Astrocyte (in vitro differentiated cells and primary cell): ENCODE results near the gene SLC9A9. TPM values are rescaled to one million over a fixed set of nuclear protein-coding genes. Genes with fewer than 3 reads are reported as not detected.

ENCODE experiments used
- DNase-seq: peaks from one replicate; pipeline ENCODE4 v3.0.0-alpha.2; 2010; ENCODE audit warnings: low read depth
- FAIRE-seq: peaks from 2 replicates; lab custom pipeline; 2011; peaks lifted over from hg19 to GRCh38; lab: Jason Lieb, UNC
- H2AFZ ChIP-seq: 2 replicates; pipeline ENCODE4 v1.6.0; 2012; ENCODE audit warnings: low read depth, low read length, inconsistent platforms
- H3K27ac ChIP-seq: 2 replicates; pipeline ENCODE4 v1.5.1; 2011; ENCODE audit warnings: low read depth, low read length, inconsistent platforms
- H3K27me3 ChIP-seq: 2 replicates; pipeline ENCODE4 v1.6.0; 2011; ENCODE audit warnings: low read length, inconsistent platforms; ENCODE audit not compliant: insufficient read depth
- H3K36me3 ChIP-seq: 2 replicates; pipeline ENCODE4 v1.5.1; 2011; ENCODE audit warnings: low read length, inconsistent platforms; ENCODE audit not compliant: insufficient read depth
- H3K4me1 ChIP-seq: 2 replicates; pipeline ENCODE4 v1.5.1; 2011; ENCODE audit warnings: low read length, inconsistent platforms; ENCODE audit not compliant: insufficient read depth
- H3K4me2 ChIP-seq: 2 replicates; pipeline ENCODE4 v1.6.0; 2012; ENCODE audit warnings: low read length, inconsistent platforms
- H3K4me3 ChIP-seq: 2 replicates; pipeline ENCODE4 v1.5.1; 2011; ENCODE audit warnings: low read depth, mild to moderate bottlenecking, low read length, inconsistent platforms; ENCODE audit not compliant: insufficient read depth
- H3K79me2 ChIP-seq: 2 replicates; pipeline ENCODE4 v1.6.0; 2012; ENCODE audit warnings: mild to moderate bottlenecking, low read length, inconsistent platforms; ENCODE audit not compliant: insufficient read depth
- H3K9ac ChIP-seq: 2 replicates; pipeline ENCODE4 v1.6.0; 2012; ENCODE audit warnings: mild to moderate bottlenecking, low read length, inconsistent platforms
- H3K9me3 ChIP-seq: 2 replicates; pipeline ENCODE4 v1.5.1; 2012; ENCODE audit warnings: low read depth, mild to moderate bottlenecking, low read length, inconsistent platforms; ENCODE audit not compliant: insufficient read depth
- H4K20me1 ChIP-seq: 2 replicates; pipeline ENCODE4 v1.6.0; 2012; ENCODE audit warnings: low read length, inconsistent platforms; ENCODE audit not compliant: insufficient read depth
- H3K27ac Mint-ChIP-seq: one replicate; pipeline ENCODE4 v1.8.0; 2021; ENCODE audit warnings: mild to moderate bottlenecking, mixed read lengths; ENCODE audit not compliant: unreplicated experiment
- H3K27me3 Mint-ChIP-seq: one replicate; pipeline ENCODE4 v1.8.0; 2021; ENCODE audit warnings: low read depth, mixed read lengths; ENCODE audit not compliant: unreplicated experiment
- H3K36me3 Mint-ChIP-seq: one replicate; pipeline ENCODE4 v1.8.0; 2021; ENCODE audit warnings: low read depth, mixed read lengths; ENCODE audit not compliant: unreplicated experiment
- H3K4me1 Mint-ChIP-seq: one replicate; pipeline ENCODE4 v1.8.0; 2021; ENCODE audit warnings: low read depth, mixed read lengths; ENCODE audit not compliant: unreplicated experiment
- H3K4me3 Mint-ChIP-seq: one replicate; pipeline ENCODE4 v1.8.0; 2021; ENCODE audit warnings: mild to moderate bottlenecking, moderate library complexity, mixed read lengths; ENCODE audit not compliant: unreplicated experiment
- H3K9me3 Mint-ChIP-seq: one replicate; pipeline ENCODE4 v1.8.0; 2021; ENCODE audit warnings: mild to moderate bottlenecking, mixed read lengths; ENCODE audit not compliant: unreplicated experiment
- CTCF ChIP-seq: IDR thresholded peaks from 2 replicates; pipeline ENCODE4 v1.5.1; 2011; ENCODE audit warnings: low read depth, mild to moderate bottlenecking, inconsistent platforms, low read length, moderate library complexity; ENCODE audit not compliant: insufficient read depth
- EZH2 ChIP-seq: IDR thresholded peaks from 2 replicates; pipeline ENCODE4 v1.6.1; 2012; ENCODE audit warnings: mild to moderate bottlenecking, low read length, inconsistent platforms; ENCODE audit not compliant: insufficient read depth
- total RNA-seq: library from RNA; stranded (reverse); gene quantifications from 2 replicates; pipeline ENCODE4 v1.2.1, GENCODE V29; 2021

SLC9A9 gene
- total RNA-seq, 1 donor from 2014 or later: 1.5 TPM

DNA sequence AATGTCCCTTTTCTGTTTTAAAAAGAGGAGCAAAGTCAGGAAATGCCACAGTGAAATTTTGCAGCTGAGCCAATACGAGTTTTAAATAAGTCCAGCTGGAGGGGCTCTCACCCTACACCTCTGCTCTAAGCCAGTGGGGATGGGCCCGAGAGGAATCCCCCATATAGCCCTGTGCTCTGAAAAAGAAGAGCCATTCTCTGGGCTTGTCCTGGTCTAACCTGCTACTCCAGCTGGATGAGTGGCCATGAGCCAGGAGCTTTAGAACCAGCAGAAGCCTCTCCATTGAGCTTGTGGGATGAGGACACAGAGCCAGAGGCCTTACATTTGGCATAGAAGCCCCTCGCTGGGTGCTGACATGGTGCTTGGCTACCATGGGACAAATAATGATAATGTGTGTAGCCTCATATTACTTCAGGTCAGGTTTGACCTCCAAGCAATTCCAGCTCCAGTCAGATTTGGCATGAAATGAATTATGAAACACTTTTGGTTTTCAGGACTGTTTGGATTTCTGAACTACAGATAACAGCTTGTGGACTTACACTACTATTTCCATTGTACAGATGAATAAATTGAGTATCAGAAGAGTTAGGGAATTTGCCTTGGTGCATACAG lies 556.3 kb downstream of the SLC9A9 start:
- Mint-ChIP-seq H3K36me3 (no peaks in the 10 kb centered on the region), H3K4me3 (no peak overlapping the region), H3K27me3 (peaks cover 13% of the 10 kb centered on the region), H3K9me3 (no peaks in the 10 kb centered on the region), H3K27ac (no peak overlapping the region), H3K4me1 (peaks cover 3% of the 10 kb centered on the region)
- Histone ChIP-seq H2AFZ (no peak overlapping the region), H3K9ac (no peak overlapping the region), H3K36me3 (no peaks in the 10 kb centered on the region), H3K9me3 (no peaks in the 10 kb centered on the region), H4K20me1 (no peaks in the 10 kb centered on the region), H3K27me3 (no peaks in the 10 kb centered on the region), H3K4me3 (no peak overlapping the region), H3K27ac (no peak overlapping the region), H3K4me2 (no peak overlapping the region), H3K4me1 (no peaks in the 10 kb centered on the region), H3K79me2 (no peaks in the 10 kb centered on the region)
- FAIRE-seq (no peak), DNase-seq (no peak)
- TF ChIP-seq EZH2 (no peak), CTCF (no peak)

DNA sequence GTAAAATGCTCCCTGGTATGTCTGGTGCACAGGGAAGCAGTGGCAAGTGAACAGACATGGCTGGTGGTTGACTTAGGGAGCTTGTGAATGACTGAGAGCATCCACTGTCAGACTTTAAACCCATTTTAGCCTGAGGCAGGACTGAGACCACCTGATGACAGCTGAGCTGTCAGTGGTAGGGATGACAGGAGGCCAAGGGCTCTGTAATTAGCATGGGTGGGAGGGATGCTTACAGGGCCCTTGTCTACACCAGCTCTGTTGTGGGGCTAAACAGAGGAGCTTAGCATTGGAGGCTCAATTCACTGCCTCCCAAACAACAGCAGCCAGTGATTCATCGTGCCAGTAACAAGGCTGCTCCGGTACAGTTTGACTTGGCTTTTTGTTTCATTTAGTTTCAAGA lies 559.3 kb downstream of the SLC9A9 start:
- no peak overlapping the region for H2AFZ ChIP-seq
- H3K27me3 ChIP-seq: no peaks in the 10 kb centered on the region
- H3K27ac Mint-ChIP-seq: no peak overlapping the region
- H3K36me3 Mint-ChIP-seq: no peaks in the 10 kb centered on the region
- FAIRE-seq: no peak
- H3K4me3 ChIP-seq: no peak overlapping the region
- no peak overlapping the region for H3K4me3 Mint-ChIP-seq
- no peaks in the 10 kb centered on the region for H3K36me3 ChIP-seq
- H3K9me3 Mint-ChIP-seq: no peaks in the 10 kb centered on the region
- H3K27me3 Mint-ChIP-seq: peaks cover 13% of the 10 kb centered on the region
- no peaks in the 10 kb centered on the region for H3K9me3 ChIP-seq
- H3K27ac ChIP-seq: no peak overlapping the region
- H3K9ac ChIP-seq: no peak overlapping the region
- H3K4me2 ChIP-seq: no peak overlapping the region
- H4K20me1 ChIP-seq: no peaks in the 10 kb centered on the region
- H3K4me1 Mint-ChIP-seq: peaks cover 3% of the 10 kb centered on the region
- no peak for TF ChIP-seq CTCF
- no peak for TF ChIP-seq EZH2
- H3K4me1 ChIP-seq: peaks cover 1% of the 10 kb centered on the region
- no peaks in the 10 kb centered on the region for H3K79me2 ChIP-seq
- no peak for DNase-seq

DNA sequence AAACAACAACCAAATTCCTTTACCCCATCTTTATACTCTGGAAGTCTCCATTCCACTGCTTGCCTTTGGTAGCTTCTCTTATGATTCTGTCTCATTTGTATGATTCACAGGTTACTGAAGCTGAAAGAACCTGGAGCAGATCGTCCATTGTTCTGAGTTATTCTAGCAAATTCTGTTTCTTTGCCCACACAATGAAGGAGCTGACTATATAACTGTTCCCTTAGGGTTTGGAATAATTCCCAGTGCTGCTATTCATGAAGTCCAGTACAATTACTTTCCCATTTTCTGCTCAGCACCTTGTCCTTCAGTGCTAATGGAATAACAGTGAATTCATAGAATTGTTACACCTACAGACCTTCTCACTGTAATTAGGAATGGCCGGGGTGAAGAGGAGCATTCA lies 560.9 kb downstream of the SLC9A9 start:
- no peak for FAIRE-seq
- Mint-ChIP-seq H3K36me3 (no peaks in the 10 kb centered on the region), H3K9me3 (no peaks in the 10 kb centered on the region), H3K4me3 (no peak overlapping the region), H3K27ac (no peak overlapping the region), H3K27me3 (peaks cover 13% of the 10 kb centered on the region), H3K4me1 (peaks cover 3% of the 10 kb centered on the region)
- Histone ChIP-seq H3K27me3 (no peaks in the 10 kb centered on the region), H3K36me3 (no peaks in the 10 kb centered on the region), H4K20me1 (no peaks in the 10 kb centered on the region), H3K4me3 (no peak overlapping the region), H2AFZ (no peak overlapping the region), H3K4me1 (peaks cover 10% of the 10 kb centered on the region), H3K9ac (no peak overlapping the region), H3K9me3 (no peaks in the 10 kb centered on the region), H3K4me2 (no peak overlapping the region), H3K27ac (no peak overlapping the region), H3K79me2 (no peaks in the 10 kb centered on the region)
- peak; percentile 57 for DNase-seq
- TF ChIP-seq CTCF (no peak), EZH2 (no peak)
